ENCODE measurements around the gene MXD3. TPM values are rescaled to one million over a fixed set of nuclear protein-coding genes. Genes with fewer than 3 reads are reported as not detected.

MXD3 gene
- total and polyA plus RNA-seq, 2 of the 4 experiments (the other 2 are of a cell fraction), result 7.3 to 12.9 TPM

DNA sequence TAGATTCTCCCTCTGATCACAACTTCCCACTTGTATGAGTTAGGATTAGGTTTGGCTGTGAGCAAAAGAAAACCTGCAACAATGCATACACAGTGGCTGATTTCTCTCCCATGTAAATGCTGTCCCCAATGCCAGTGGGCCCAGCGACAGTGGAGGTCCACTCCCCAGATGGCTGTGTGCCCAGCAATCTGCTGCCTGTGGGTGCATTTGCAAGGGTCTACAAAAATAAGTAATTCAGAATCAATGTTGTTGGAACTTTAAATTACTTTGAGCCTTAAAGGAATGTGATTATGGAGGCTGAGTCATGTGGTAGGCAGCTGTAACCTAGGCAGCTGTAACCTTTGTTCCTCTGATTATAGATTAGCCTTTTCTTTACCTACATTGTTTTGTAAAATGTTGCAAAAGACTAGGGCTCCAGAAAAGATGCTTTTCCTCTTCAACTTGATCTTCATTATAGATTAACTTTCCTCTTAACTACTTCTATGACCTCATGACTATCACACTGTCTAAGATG, 14.2 kb upstream of the MXD3 start:
- Histone ChIP-seq H4K20me1 (ENCODE audit: insufficient read depth, low read length) (peaks cover 5% of the 10 kb centered on the region; the same call in 1 of the 2 replicates), H2AFZ (replicated peaks; ENCODE audit: low read length, poor library complexity) (no peak overlapping the region), H2BK20ac (ENCODE audit: low read depth, low read length) (no peak overlapping the region), H2BK120ac (ENCODE audit: low read depth, low read length) (no peak overlapping the region), H3K27ac (ENCODE audit: insufficient read depth, low read length) (no peak overlapping the region), H3K36me3 (ENCODE audit: control insufficient read depth, insufficient read depth, low read length) (peaks cover 18% of the 10 kb centered on the region), H4K5ac (ENCODE audit: low read depth, low read length) (no peak overlapping the region), H2AK9ac (replicated peaks; ENCODE audit: low read depth, low read length, poor library complexity) (no peak overlapping the region), H3K27me3 (ENCODE audit: control insufficient read depth, insufficient read depth, low read length) (no peaks in the 10 kb centered on the region), H3K4me2 (ENCODE audit: low read depth, low read length) (no peak overlapping the region), H4K8ac (ENCODE audit: low read depth in 2 of 2, low read length in 2 of 2) (no peak overlapping the region), H3K18ac (ENCODE audit: low read depth, low read length) (no peak overlapping the region), H3K79me1 (ENCODE audit: low read depth in 1 of 2, low read length in 2 of 2) (peaks cover 5 to 23% of the 10 kb centered on the region in 2 experiments; a peak in 3 of 4 replicates), H2BK15ac (ENCODE audit: low read depth, low read length) (no peak overlapping the region), H3K4me1 (ENCODE audit: control insufficient read depth, insufficient read depth, low read length) (peaks cover 2% of the 10 kb centered on the region; the same call in 1 of the 2 replicates), H4K91ac (ENCODE audit: insufficient read depth, low read depth, low read length) (no peak overlapping the region), H3K23ac (ENCODE audit: low read depth, low read length) (no peak overlapping the region), H3K56ac (ENCODE audit: extremely low read depth, insufficient read depth, low read length) (no peak overlapping the region), H3K9ac (ENCODE audit: low read depth, low read length) (no peak overlapping the region), H3K9me1 (ENCODE audit: insufficient read depth, low read length) (peaks cover 3% of the 10 kb centered on the region; the same call in 1 of the 2 replicates), H2BK5ac (ENCODE audit: low read depth, low read length, poor library complexity, severe bottlenecking) (no peak overlapping the region), H3K14ac (replicated peaks; ENCODE audit: low read depth, low read length) (no peak overlapping the region), H3K4ac (ENCODE audit: low read depth, low read length) (no peak overlapping the region; the same call in 1 of the 2 replicates), H3K9me3 (ENCODE audit: control insufficient read depth, insufficient read depth, low read length) (no peaks in the 10 kb centered on the region), H3K4me3 (ENCODE audit: insufficient read depth, low read depth, low read length) (no peak overlapping the region), H2AK5ac (ENCODE audit: low read depth, low read length) (no peak overlapping the region)
- in situ Hi-C loops (cut with MboI; ENCODE audit: low sequenced_read_pairs), result no loop called here
- CTCF ChIA-PET, result no interaction called here
- BruUV-seq (replicated peaks), result no TSS peak
- dilution Hi-C loops (cut with HindIII; ENCODE audit: low sequenced_read_pairs, unreplicated experiment), result no loop called here
- WGBS, 2 experiments (ENCODE audit: extremely low coverage in 2 of 2, insufficient read length in 1 of 2), result no CpG with 5 or more reads among the region's 1 CpG
- intact Hi-C loops (cut with micrococcal nuclease), result no loop called here
- POLR2A ChIA-PET (ENCODE audit: unreplicated experiment), result no interaction called here
- TF ChIP-seq MXI1 (IDR thresholded peaks at IDR 0.05; ENCODE audit: borderline replicate concordance, low read depth, low read length) (no peak), FOS (IDR thresholded peaks at IDR 0.05; ENCODE audit: low read depth, low read length) (no peak), SMC3 (IDR thresholded peaks at IDR 0.05; ENCODE audit: low read depth, low read length) (no peak), NFE2L2 (IDR thresholded peaks at IDR 0.05; ENCODE audit: low read depth, low read length) (no peak), RFX5 (IDR thresholded peaks at IDR 0.05; ENCODE audit: low read depth, low read length) (no peak), MAZ (IDR thresholded peaks at IDR 0.05; ENCODE audit: borderline replicate concordance, low read depth, low read length) (no peak), RAD21 (IDR thresholded peaks at IDR 0.05; ENCODE audit: low read length) (no peak), BHLHE40 (IDR thresholded peaks at IDR 0.05; ENCODE audit: low read depth, low read length) (no peak), CHD1 (IDR thresholded peaks at IDR 0.05; ENCODE audit: low read depth, low read length) (no peak), CEBPB (IDR thresholded peaks at IDR 0.05; ENCODE audit: low read depth, low read length) (no peak), RCOR1 (IDR thresholded peaks at IDR 0.05; ENCODE audit: insufficient replicate concordance, low read length) (no peak), MAFK (IDR thresholded peaks at IDR 0.05; ENCODE audit: low read depth, low read length) (no peak), POLR2A (IDR thresholded peaks at IDR 0.05; ENCODE audit: low read depth, low read length) (no peak)
- TF ChIP-seq, protein P1, sequence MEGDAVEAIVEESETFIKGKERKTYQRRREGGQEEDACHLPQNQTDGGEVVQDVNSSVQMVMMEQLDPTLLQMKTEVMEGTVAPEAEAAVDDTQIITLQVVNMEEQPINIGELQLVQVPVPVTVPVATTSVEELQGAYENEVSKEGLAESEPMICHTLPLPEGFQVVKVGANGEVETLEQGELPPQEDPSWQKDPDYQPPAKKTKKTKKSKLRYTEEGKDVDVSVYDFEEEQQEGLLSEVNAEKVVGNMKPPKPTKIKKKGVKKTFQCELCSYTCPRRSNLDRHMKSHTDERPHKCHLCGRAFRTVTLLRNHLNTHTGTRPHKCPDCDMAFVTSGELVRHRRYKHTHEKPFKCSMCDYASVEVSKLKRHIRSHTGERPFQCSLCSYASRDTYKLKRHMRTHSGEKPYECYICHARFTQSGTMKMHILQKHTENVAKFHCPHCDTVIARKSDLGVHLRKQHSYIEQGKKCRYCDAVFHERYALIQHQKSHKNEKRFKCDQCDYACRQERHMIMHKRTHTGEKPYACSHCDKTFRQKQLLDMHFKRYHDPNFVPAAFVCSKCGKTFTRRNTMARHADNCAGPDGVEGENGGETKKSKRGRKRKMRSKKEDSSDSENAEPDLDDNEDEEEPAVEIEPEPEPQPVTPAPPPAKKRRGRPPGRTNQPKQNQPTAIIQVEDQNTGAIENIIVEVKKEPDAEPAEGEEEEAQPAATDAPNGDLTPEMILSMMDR (conservative IDR thresholded peaks at IDR 0.05; ENCODE audit: low read depth, low read length), result no peak
- TF ChIP-seq, protein P2, sequence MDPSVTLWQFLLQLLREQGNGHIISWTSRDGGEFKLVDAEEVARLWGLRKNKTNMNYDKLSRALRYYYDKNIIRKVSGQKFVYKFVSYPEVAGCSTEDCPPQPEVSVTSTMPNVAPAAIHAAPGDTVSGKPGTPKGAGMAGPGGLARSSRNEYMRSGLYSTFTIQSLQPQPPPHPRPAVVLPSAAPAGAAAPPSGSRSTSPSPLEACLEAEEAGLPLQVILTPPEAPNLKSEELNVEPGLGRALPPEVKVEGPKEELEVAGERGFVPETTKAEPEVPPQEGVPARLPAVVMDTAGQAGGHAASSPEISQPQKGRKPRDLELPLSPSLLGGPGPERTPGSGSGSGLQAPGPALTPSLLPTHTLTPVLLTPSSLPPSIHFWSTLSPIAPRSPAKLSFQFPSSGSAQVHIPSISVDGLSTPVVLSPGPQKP (IDR thresholded peaks at IDR 0.05; ENCODE audit: borderline replicate concordance, low read depth, low read length), result no peak
- TF ChIP-seq, protein P3, sequence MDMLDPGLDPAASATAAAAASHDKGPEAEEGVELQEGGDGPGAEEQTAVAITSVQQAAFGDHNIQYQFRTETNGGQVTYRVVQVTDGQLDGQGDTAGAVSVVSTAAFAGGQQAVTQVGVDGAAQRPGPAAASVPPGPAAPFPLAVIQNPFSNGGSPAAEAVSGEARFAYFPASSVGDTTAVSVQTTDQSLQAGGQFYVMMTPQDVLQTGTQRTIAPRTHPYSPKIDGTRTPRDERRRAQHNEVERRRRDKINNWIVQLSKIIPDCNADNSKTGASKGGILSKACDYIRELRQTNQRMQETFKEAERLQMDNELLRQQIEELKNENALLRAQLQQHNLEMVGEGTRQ (IDR thresholded peaks at IDR 0.05; ENCODE audit: low read depth, low read length), result no peak
- DNase-seq (no peak), ATAC-seq (ENCODE audit: low read depth) (peak; percentile 65)
